B cell (primary cell): Measurements from ENCODE around the gene RASGRP2. TPM values are rescaled to one million over a fixed set of nuclear protein-coding genes. Genes with fewer than 3 reads are reported as not detected.

Source experiments
- ATAC-seq: fragments of 200-7000 bp; cut with Tn5 transposase; one replicate; pipeline ENCODE4 v1.10.0; 2021; ENCODE audit warnings: low read depth, mild to moderate bottlenecking, moderate number of reproducible peaks, moderate library complexity
- CTCF ChIA-PET: fragments of 350-600 bp; sonication (Branson Sonifier 250); formaldehyde crosslinking; loops from one replicate; lab custom pipeline; 2021; ENCODE audit warnings: antibody characterized with exemption, inconsistent platforms; lab: Charles Lee
- POLR2A ChIA-PET: fragments of 350-600 bp; sonication (Branson Sonifier 250); formaldehyde crosslinking; loops from one replicate; lab custom pipeline; 2021; ENCODE audit warnings: antibody characterized with exemption; lab: Charles Lee
- DNase-seq: peaks from one replicate; pipeline ENCODE4 v3.0.0; 2013
- H2AFZ ChIP-seq: 2 replicates; pipeline ENCODE4 v1.6.1; 2012; ENCODE audit warnings: mild to moderate bottlenecking, low read depth, low read length; ENCODE audit not compliant: insufficient read depth, poor library complexity, severe bottlenecking
- H3K27ac ChIP-seq, 2 donors: 1 replicate in 1 of 2; 2 replicates in 1 of 2; pipeline ENCODE4 v1.5.1; 2012 to 2013; ENCODE audit warnings: low read length in 2 of 2, mild to moderate bottlenecking in 2 of 2, moderate library complexity in 1 of 2
- H3K27me3 ChIP-seq, 4 experiments: fragments of 200-600 bp in 1 of 4; sonication (generic) in 1 of 4; replicated peaks in 1 of 4; 1 replicate in 2 of 4; 2 replicates in 2 of 4; pipeline versions ENCODE4 v1.6.1 to v1.7.0; 2013 to 2016; ENCODE audit warnings: low read length in 3 of 4, mild to moderate bottlenecking in 2 of 4, mixed read lengths in 1 of 4, moderate library complexity in 1 of 4; ENCODE audit not compliant: insufficient read depth in 4 of 4, control insufficient read depth in 3 of 4; ENCODE audit errors: control extremely low read depth in 1 of 4
- H3K36me3 ChIP-seq, 2 experiments: replicated peaks in 1 of 2; 1 replicate in 1 of 2; 2 replicates in 1 of 2; pipeline versions ENCODE4 v1.6.1 to v1.7.1; 2013; ENCODE audit warnings: low read length in 1 of 2; ENCODE audit not compliant: insufficient read depth in 2 of 2, control insufficient read depth in 1 of 2; ENCODE audit errors: control extremely low read depth in 1 of 2, extremely low read depth in 1 of 2
- H3K4me1 ChIP-seq, 2 donors: fragments of 200-600 bp in 1 of 2; sonication (generic) in 1 of 2; 1 replicate in 1 of 2; 2 replicates in 1 of 2; pipeline versions ENCODE4 v1.5.1 to v1.6.1; 2013 to 2017; ENCODE audit warnings: low read length in 2 of 2; ENCODE audit not compliant: control insufficient read depth in 2 of 2, insufficient read depth in 2 of 2
- H3K4me2 ChIP-seq: replicated peaks from 2 replicates; pipeline ENCODE3; 2012; ENCODE audit warnings: mild to moderate bottlenecking, low read depth, low read length; ENCODE audit not compliant: poor library complexity, severe bottlenecking
- H3K4me3 ChIP-seq, 5 experiments: fragments of 200-600 bp in 1 of 5; sonication (generic) in 1 of 5; 1 replicate in 3 of 5; 2 replicates in 2 of 5; pipeline versions ENCODE4 v1.5.1 to v1.7.0; 2011 to 2016; ENCODE audit warnings: low read length in 4 of 5, mild to moderate bottlenecking in 4 of 5, low read depth in 2 of 5, control low read depth in 1 of 5, moderate library complexity in 1 of 5; ENCODE audit not compliant: insufficient read depth in 1 of 5; ENCODE audit errors: control extremely low read depth in 1 of 5, extremely low read depth in 1 of 5
- H3K79me2 ChIP-seq: fragments of 200-600 bp; sonication (generic); one replicate; pipeline ENCODE4 v1.6.0; 2016; ENCODE audit warnings: low read length; ENCODE audit not compliant: control insufficient read depth, insufficient read depth
- H3K9ac ChIP-seq: fragments of 200-600 bp; sonication (generic); 2 replicates; pipeline ENCODE4 v1.6.1; 2017; ENCODE audit warnings: mild to moderate bottlenecking, low read length, moderate library complexity
- H3K9me3 ChIP-seq, 3 donors: one replicate each; pipeline versions ENCODE4 v1.6.1 to v1.7.1; 2013; ENCODE audit warnings: low read length in 2 of 3; ENCODE audit not compliant: control insufficient read depth in 2 of 3, insufficient read depth in 1 of 3; ENCODE audit errors: control extremely low read depth in 1 of 3
- H4K20me1 ChIP-seq: 2 replicates; pipeline ENCODE4 v1.6.0; 2012; ENCODE audit warnings: mild to moderate bottlenecking, low read length; ENCODE audit not compliant: insufficient read depth, control insufficient read depth, poor library complexity, severe bottlenecking
- H3K27ac Mint-ChIP-seq: one replicate; pipeline ENCODE4 v1.8.0; 2021; ENCODE audit warnings: mixed read lengths
- H3K27me3 Mint-ChIP-seq: one replicate; pipeline ENCODE4 v1.8.0; 2021; ENCODE audit warnings: mixed read lengths
- H3K4me1 Mint-ChIP-seq: one replicate; pipeline ENCODE4 v1.8.0; 2021; ENCODE audit warnings: mixed read lengths
- H3K4me3 Mint-ChIP-seq: one replicate; pipeline ENCODE4 v1.8.0; 2021; ENCODE audit warnings: mixed read lengths
- H3K9me3 Mint-ChIP-seq: one replicate; pipeline ENCODE4 v1.8.0; 2022; ENCODE audit warnings: mixed read lengths; ENCODE audit not compliant: insufficient read depth
- EZH2 ChIP-seq: IDR thresholded peaks from 2 replicates; pipeline ENCODE4 v1.6.1; 2012; ENCODE audit warnings: borderline replicate concordance, low read depth, mild to moderate bottlenecking, moderate library complexity, low read length; ENCODE audit not compliant: insufficient read depth, poor library complexity, severe bottlenecking
- WGBS: methylation state at CpG from one replicate; pipeline ENCODE4 v1.1.5; 2013; ENCODE audit warnings: missing lambda C conversion rate; ENCODE audit not compliant: insufficient coverage; 5-methylcytosine and 5-hydroxymethylcytosine counted together
- intact Hi-C: fragments of 100-400 bp; cut with micrococcal nuclease; formaldehyde crosslinking; loops from one replicate; pipeline ENCODE4 v1.10.0; 2022
- polyA minus RNA-seq: library from RNA; depleted of rRNA, polyadenylated mRNA; stranded (reverse); fragments of >200 nt; gene quantifications from 2 replicates; pipeline ENCODE4 v1.2.3, GENCODE V29; 2012
- polyA plus RNA-seq: library from polyadenylated mRNA; depleted of rRNA; stranded (reverse); fragments of >200 nt; gene quantifications from 2 replicates; pipeline ENCODE4 v1.2.3, GENCODE V29; 2012
- total RNA-seq, 2 donors: library from RNA; stranded (reverse); fragments of 120-200 nt in 1 of 2; gene quantifications; 1 replicate in 1 of 2; 2 replicates in 1 of 2; pipeline versions ENCODE4 v1.2.3 to v1.2.4, GENCODE V29; 2013 to 2022
- TF ChIP-seq, protein P1 (sequence below): fragments of 200-600 bp; IDR thresholded peaks from one replicate; pipeline ENCODE4 v1.8.0; 2022; ENCODE audit warnings: antibody characterized with exemption, mild to moderate bottlenecking

Gene RASGRP2
- 628 and 653 TPM in 2 replicates for total RNA-seq
- 437 TPM for total RNA-seq (2013)
- polyA plus RNA-seq = 1,139 and 1,316 TPM in 2 replicates
- 393 and 497 TPM in 2 replicates for polyA minus RNA-seq

GRCh38 chr11:64743591-64744543, at the start of gene RASGRP2:
RASGRP2 (minus strand) TSS chr11:64744142; CDS start chr11:64742866, 1,276 bp downstream.
- peak within 1 kb of the TSS; percentile 97 for H3K4me3 Mint-ChIP-seq
- Histone ChIP-seq H2AFZ (peak within 1 kb of the TSS; percentile 75), H3K4me3 (peak within 1 kb of the TSS; percentile 71 to 99 (median 86)), H3K79me2 (peaks cover 53% of the 10 kb centered on the region), H3K9me3 (no peaks in the 10 kb centered on the region), H3K9ac (peak within 1 kb of the TSS; percentile 94), H3K27ac (peak within 1 kb of the TSS; percentile 97 to 98), H3K4me2 (peak within 1 kb of the TSS; percentile 99), H3K4me1 (peaks cover 22 to 37% of the 10 kb centered on the region in 2 donors), H3K36me3 (peaks cover 0 to 34% of the 10 kb centered on the region in 2 experiments), H4K20me1 (peaks cover 52% of the 10 kb centered on the region), H3K27me3 (no peaks in the 10 kb centered on the region)
- under 1% methylated on average over 57 of the region's 57 CpGs for WGBS
- no peaks in the 10 kb centered on the region for H3K27me3 Mint-ChIP-seq
- H3K4me1 Mint-ChIP-seq = peaks cover 54% of the 10 kb centered on the region
- POLR2A ChIA-PET = interaction anchor here (0.5 to 8.9 kb wide), 25 partner anchors 12 to 960 kb away, joined by 3 to 175 read pairs (median 4); partner anchors contain the start of genes CDC42BPG, EHD1, FAU and MAP4K2
- DNase-seq (peak; percentile 93), ATAC-seq (peak; percentile 31)
- H3K27ac Mint-ChIP-seq = peak within 1 kb of the TSS; percentile 100
- H3K9me3 Mint-ChIP-seq = no peaks in the 10 kb centered on the region
- intact Hi-C loops = loop anchor here (1.0 to 10.0 kb wide), 9 partner anchors 19 to 831 kb away; partner anchors contain the start of genes CDC42BPG, EHBP1L1, FAM89B and MAP4K2
- TF ChIP-seq, protein P1, sequence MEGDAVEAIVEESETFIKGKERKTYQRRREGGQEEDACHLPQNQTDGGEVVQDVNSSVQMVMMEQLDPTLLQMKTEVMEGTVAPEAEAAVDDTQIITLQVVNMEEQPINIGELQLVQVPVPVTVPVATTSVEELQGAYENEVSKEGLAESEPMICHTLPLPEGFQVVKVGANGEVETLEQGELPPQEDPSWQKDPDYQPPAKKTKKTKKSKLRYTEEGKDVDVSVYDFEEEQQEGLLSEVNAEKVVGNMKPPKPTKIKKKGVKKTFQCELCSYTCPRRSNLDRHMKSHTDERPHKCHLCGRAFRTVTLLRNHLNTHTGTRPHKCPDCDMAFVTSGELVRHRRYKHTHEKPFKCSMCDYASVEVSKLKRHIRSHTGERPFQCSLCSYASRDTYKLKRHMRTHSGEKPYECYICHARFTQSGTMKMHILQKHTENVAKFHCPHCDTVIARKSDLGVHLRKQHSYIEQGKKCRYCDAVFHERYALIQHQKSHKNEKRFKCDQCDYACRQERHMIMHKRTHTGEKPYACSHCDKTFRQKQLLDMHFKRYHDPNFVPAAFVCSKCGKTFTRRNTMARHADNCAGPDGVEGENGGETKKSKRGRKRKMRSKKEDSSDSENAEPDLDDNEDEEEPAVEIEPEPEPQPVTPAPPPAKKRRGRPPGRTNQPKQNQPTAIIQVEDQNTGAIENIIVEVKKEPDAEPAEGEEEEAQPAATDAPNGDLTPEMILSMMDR = peak; percentile 64
- no peak for TF ChIP-seq EZH2
- CTCF ChIA-PET = interaction anchor here (0.7 to 13.7 kb wide), 22 partner anchors 8 to 149 kb away, joined by 3 to 280 read pairs (median 6); partner anchors contain the start of genes CDC42BPG, MAP4K2, NRXN2 and SF1
